CD4-positive, alpha-beta T cell treated with Interleukin-6 at 100 ng/mL for 8 hours (primary cell): Measurements from ENCODE around the gene NDUFS8.

Source experiments
- DNase-seq: peaks from one replicate; pipeline ENCODE4 v3.0.0-alpha.2; 2020; ENCODE audit warnings: mixed read lengths, low spot score

The NDUFS8 gene

GRCh38 chr11:68003846-68004550, 26.5 kb upstream of the NDUFS8 start, which contains the start of gene UNC93B1:
Gene UNC93B1 (minus strand): TSS chr11:68004097. CDS start chr11:68004043, 54 bp downstream.
- peak; percentile 78 for DNase-seq

DNA sequence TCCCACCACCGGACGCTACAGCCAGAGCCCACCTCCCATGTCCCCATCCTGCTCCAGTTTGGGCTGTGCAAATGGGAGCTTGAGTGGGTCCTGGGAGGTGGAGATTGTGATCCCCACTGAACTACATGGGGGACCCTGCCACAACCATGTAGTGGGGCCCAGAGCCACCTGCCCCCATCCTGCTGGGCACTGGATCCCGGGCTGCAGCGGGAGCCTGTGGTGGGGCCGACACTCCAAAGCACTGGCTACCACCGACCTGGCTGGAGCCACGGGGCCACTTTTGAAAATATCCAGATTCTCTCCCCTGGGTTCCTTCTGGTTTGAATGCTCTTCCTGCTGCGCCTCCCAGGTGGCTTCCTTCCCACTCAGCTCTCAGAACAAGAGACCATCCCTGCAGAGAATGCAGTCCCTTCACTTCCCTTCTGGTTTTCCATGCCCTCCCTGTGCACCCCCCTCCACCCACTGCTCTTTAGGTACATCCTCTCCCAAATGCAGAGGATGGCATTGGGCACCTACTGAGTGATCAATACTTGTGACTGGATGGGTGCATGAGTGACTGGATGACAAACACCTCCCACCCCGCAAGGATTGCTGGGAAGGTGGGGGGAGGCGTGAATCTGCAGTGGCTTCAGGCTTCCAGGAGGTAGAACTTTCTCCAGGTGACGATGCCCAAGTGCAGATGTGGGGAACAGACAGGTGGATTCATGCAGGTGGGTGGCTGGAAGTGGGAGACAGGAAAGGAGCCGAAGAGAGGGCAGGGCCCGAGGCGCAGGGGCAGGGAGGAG, 25.7 kb upstream of the NDUFS8 start:
- DNase-seq = no peak

- DNase-seq = no peak
Observed at GRCh38 chr11:68006606-68007166, 23.8 kb upstream of the NDUFS8 start.

DNA sequence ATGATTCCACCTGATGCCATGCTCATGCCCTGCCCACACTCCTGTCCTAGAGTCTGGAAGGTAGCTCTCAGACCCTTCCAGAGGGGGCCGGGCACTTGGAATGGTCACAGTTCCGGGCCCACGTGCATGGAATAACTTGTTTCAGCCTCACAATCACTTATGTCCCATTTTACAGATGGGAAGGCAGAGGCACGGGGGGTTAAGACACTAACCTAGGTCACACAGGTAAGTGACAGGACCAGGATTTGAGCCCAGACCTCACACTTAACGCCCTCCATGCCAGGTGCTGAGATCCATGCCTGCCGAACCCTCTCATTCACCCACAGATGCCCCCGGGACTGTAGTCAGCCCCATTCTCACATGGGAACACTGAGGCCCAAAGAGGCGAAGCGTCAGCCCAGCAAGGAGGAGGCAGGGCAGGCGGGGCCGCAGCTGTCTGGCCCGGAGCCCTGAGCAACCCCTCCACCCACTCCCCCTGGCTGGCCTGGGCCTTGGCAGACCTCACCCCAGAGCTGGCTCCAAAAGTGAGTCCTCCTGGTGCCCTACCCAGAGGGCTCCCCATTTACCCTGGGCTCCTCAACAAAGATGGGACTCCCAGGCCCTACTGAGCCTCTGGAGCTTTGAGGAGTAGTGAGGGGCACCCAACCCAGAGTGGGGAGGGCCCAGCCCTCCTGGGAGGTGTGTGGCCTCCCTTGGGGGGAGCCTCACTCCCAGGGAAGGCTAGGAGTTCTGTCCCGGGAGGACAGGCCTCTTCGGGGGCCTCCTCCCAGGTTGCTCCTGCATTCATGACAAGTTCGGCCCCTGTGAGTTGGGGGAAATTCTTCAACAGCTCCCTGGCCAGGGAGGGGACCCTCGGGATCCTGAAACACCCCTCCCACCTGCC, 22.7 kb upstream of the NDUFS8 start:
- no peak for DNase-seq

DNA sequence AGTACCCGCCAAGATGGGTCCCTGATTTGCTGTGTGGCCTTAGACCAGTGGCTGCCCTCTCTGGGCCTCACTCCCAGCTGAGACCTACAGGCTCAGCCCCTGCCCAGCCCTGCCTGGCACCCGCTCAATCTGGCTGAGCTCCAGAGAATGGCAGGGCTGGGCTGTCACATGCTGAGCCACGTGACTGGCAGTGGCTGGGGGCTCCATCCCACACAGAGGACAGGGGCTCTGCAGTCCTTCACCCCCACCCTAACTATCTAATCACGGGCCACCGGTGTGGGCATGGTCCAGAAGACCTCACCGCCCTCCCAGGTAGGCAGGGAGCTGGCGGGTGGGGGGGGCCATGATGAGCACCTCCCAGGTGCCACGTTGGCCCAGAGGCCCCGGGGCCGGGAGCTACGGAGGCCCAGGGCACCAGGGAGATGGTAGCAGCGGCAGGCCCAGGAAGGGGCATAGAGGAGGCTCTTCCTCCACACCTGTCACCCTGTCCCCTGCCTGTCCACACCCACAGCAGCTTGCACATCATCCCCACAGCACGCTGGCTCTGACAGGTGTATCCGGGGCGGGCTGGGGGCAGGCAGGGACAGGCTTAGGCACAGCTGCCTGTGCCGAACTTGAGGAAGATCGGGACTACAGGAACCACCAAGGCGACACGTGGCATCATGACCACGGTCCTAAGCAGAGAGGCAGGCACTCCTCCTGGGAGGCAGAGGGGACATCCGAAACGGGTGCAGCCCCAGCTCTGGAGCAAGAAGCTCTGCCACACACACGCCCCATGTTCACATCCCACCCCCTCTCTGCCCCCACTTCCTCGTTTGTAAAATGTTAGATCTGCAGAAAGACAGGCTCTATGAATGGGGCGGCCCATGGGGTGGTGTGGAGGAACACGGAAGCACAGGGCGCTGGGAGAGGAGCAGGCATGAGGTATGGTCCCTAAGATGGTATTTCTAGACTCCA, 21.8 kb upstream of the NDUFS8 start:
- DNase-seq = no peak

DNA sequence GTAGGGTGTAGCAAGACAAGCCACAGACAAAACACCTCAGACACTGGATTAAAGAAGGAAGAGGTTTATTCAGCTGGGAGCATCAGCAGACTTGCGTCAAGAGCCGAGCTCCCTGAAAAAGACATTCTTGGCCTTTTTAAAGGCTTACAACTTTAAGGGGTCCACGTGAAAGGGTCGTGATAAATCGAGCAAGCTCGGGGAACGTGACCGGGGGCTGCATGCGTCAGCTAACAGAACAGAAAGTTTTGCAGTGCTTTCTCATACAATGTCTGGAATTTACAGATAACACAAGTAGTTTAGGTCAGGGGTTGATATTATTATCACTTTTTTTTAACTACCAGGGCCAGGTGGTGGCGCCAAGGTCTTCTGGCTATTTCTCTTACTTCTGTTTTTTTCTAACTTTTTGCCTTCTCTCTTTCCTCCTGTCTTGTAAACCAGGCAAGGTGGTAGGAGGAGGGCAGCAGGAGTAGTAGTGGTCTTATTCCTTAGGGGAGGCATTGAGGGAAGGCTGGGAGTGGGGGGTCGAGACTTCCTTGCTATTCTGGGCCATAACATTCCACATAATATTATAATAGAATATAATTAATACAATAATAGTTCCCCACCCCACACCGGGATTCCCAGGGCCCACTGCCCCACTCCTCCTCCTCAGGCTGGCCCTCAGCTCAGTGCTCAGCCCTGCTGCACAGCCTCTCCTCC, 20.9 kb upstream of the NDUFS8 start:
- DNase-seq = no peak

DNA sequence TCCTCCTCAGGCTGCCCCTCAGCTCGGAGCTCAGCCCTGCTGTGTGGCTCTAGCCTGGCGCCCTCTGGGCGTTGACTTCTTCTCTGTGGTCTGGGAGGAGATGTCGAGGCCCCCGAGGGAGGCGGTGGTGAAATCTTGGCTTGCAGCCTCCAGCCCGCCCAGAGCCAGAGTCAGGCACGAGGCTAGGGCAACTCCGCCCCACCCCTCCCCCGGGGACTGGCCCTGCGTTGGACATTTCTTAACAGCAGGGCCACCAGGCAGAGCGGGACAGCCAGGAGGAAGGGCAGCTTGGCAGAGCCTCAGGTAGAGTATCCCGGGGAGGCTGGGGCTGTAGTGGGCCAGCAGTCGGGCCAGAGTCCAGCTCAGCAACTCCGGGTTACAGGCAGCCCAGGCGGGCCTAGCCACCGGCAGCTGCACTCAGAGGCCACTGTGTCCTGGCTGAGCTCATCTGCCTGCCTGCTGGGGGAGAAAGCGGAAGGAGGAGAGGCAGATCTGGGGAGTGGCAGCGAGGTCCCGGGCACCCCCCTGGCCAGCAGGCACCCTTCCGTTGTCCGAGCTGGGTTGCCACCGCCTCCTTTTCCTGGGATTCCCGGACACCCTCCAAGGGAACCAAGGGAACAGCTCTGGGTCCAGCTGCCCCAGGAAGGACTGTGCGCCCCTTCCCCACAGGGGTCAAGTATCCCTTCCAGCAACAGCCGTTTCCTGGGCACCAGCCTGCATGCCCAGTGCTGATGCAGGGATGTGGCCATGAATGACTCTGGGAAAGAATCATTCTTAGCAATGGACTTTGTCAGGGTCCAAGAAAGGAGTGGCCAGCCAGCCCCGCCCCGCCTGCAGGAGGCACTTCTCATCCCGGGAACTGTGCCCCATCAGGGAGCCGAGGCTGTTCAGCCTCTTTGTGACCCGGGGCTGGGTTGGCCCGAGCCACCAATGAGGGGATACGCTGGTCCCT, 20.1 kb upstream of the NDUFS8 start, which contains the start of gene ALDH3B1:
TSS of gene ALDH3B1 (plus strand) at position 238 of the 952 bp plus-strand sequence. CDS start 4,971 bp downstream, outside the sequence.
- no peak for DNase-seq

GRCh38 chr11:68011051-68011943, 19.2 kb upstream of the NDUFS8 start:
- no peak for DNase-seq

DNA sequence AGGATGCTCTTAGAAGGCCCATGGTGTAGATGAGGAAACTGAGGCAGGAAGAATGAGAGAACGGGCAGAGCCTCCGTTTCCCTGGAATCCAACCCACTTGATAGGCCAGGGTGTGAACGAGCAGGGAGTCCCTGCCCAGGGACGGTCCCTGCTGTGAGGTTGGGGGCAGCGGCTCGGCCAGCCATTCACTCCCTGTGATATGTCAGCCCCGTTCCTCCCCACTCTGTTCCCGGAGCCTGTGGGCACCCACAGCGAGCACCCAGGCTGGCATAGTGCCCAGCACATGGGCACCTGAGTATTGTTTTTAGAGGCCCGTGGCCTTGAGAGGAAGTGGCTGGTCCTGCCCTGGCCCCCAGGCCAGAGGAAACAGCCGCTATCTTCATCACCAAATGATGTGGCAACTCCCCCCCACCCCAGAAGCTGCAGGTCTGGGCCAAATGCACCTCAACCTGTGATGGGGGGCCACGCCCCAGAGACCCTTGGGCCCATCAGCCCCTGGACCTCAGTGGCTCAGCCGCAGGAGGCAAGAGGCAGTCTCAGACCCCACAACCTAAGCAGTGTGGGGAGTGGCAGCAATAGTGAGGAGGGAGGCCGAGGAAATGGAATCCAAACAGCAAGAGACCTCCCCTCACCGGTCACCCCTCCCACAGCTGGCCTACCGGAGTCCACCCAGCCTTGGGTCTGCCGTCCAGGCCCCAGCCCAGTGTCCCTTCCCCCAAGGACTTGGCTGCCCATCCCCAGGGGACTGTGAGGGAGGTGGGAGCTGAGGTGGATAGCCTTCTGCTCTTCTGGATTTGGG, 18.2 kb upstream of the NDUFS8 start:
- no peak for DNase-seq

- DNase-seq = no peak
Observed at GRCh38 chr11:68012843-68013610, 17.5 kb upstream of the NDUFS8 start.

DNA sequence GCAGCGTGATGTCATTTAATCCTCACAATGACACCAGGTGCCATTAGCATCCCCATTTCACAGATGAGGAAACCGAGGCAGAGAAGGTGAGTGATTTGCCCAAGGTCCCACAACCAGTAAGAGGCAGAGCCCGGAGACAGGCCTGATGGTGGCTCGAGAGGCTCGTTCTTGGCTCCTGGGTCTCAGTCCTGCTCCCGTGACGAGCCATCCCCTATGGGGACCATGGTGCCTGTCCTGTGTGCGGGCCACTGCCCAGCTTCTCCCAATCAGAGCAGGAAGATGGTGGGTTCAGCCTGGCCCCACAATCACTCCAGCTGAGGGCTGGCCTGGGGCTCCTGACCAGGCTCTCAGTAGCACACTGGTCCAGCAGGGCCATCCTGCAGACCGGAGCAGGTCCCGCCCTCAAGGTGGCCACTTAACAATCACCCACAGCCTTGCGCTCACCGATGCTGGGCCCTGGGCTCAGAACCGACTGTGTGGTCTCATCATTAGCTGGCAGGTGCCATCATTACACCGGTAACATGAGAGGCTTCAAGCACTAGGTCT, 16.8 kb upstream of the NDUFS8 start:
- no peak for DNase-seq

- DNase-seq = no peak
Observed at GRCh38 chr11:68014157-68014946, 16.1 kb upstream of the NDUFS8 start.

GRCh38 chr11:68014947-68015447, 15.5 kb upstream of the NDUFS8 start:
- DNase-seq = no peak

DNA sequence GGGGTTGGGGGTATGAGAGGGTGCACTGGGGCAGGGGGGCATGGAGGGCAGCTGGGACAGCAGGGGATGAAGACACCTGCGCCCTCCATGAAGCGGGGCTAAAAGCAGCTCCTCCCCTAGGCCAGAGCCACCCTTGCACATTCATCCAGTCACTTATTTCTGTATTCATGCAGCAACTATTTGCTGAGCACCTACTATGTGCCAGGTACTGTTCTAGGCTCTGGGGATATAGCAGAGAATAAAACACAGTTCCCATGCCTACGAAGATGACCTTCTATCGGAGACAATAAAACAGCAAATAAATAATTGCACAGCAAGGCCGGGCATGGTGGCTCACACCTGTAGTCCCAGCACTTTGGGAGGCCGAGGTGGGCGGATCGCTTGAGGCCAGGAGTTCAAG, 15.0 kb upstream of the NDUFS8 start:
- DNase-seq = no peak
